Fibroblast of lung (primary cell): ENCODE results near the gene CASP10.

Experiments
- CTCF ChIP-seq, 2 donors: IDR thresholded peaks in 1 of 2; conservative IDR thresholded peaks in 1 of 2; 1 replicate in 1 of 2; 2 replicates in 1 of 2; pipeline ENCODE4 v1.5.1; 2011 to 2012; ENCODE audit warnings: low read length in 2 of 2, control low read depth in 1 of 2, inconsistent platforms in 1 of 2, low read depth in 1 of 2, mild to moderate bottlenecking in 1 of 2
- EZH2 ChIP-seq: IDR thresholded peaks from 2 replicates; pipeline ENCODE4 v1.5.1; 2012; ENCODE audit warnings: low read length, control low read depth, mild to moderate bottlenecking; ENCODE audit errors: missing control alignments

- TF ChIP-seq CTCF (conservative IDR thresholded peaks at IDR 0.05 in 1 of 2, IDR thresholded peaks at IDR 0.05 in 1 of 2; ENCODE audit: low read depth in 1 of 2, low read length in 2 of 2) (no peak), EZH2 (no peak)
Measured at GRCh38 chr2:201174687-201175086, 8.3 kb upstream of the CASP10 start.
